ENCODE results near the gene FAM13A. TPM values are rescaled to one million over a fixed set of nuclear protein-coding genes. Genes with fewer than 3 reads are reported as not detected.

The FAM13A gene
- total RNA-seq, 2 experiments from 2014 or later: 9.6 to 10.2 TPM

DNA sequence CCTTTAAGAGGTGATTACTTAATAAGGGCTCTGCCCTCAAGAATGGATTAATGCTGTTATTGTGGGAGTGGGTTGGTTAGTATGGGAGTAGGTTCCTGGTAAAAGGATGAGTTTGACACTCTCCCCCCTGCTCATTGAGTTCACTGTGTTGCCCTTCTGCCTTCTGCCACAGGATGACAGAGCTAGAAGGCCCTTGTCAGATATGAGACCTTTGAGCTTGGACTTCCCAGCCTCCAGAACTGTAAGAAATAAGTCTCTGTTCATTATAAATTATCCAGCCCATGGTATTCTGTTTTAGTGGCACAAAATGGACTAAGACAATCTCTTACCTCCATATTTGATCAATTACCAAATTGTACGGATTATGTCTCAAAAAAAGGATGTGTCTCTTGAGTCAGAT lies 245.1 kb downstream of the FAM13A start:
- Mint-ChIP-seq H3K9me3 (no peaks in the 10 kb centered on the region), H3K27ac (no peak overlapping the region), H3K36me3 (ENCODE audit: low read depth) (no peaks in the 10 kb centered on the region), H3K4me1 (ENCODE audit: low read depth) (peaks cover 4% of the 10 kb centered on the region), H3K4me3 (no peak overlapping the region), H3K27me3 (no peaks in the 10 kb centered on the region)
- Histone ChIP-seq H3K4me3 (ENCODE audit: low read length) (no peak overlapping the region), H3K36me3 (ENCODE audit: insufficient read depth, low read length) (no peaks in the 10 kb centered on the region), H3K4me1 (ENCODE audit: insufficient read depth, low read length) (no peaks in the 10 kb centered on the region), H3K9me3 (ENCODE audit: control insufficient read depth in 1 of 2, insufficient read depth in 1 of 2, low read length in 2 of 2) (no peaks in the 10 kb centered on the region), H3K27me3 (ENCODE audit: control insufficient read depth in 1 of 2, insufficient read depth in 2 of 2, low read length in 2 of 2) (no peaks in the 10 kb centered on the region), H3K27ac (ENCODE audit: low read depth in 1 of 2, low read length in 2 of 2) (no peak overlapping the region)
- CTCF ChIA-PET: no interaction called here
- ATAC-seq (ENCODE audit: poor library complexity) (no peak), DNase-seq (no peak)
- TF ChIP-seq, protein P1, sequence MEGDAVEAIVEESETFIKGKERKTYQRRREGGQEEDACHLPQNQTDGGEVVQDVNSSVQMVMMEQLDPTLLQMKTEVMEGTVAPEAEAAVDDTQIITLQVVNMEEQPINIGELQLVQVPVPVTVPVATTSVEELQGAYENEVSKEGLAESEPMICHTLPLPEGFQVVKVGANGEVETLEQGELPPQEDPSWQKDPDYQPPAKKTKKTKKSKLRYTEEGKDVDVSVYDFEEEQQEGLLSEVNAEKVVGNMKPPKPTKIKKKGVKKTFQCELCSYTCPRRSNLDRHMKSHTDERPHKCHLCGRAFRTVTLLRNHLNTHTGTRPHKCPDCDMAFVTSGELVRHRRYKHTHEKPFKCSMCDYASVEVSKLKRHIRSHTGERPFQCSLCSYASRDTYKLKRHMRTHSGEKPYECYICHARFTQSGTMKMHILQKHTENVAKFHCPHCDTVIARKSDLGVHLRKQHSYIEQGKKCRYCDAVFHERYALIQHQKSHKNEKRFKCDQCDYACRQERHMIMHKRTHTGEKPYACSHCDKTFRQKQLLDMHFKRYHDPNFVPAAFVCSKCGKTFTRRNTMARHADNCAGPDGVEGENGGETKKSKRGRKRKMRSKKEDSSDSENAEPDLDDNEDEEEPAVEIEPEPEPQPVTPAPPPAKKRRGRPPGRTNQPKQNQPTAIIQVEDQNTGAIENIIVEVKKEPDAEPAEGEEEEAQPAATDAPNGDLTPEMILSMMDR (IDR thresholded peaks at IDR 0.05): no peak
- intact Hi-C loops (cut with DNase I, micrococcal nuclease): loop anchor here in 1 of 2 experiments (10.0 kb wide), 1 partner anchor 623 kb away; no protein-coding TSS in a partner anchor
- POLR2A ChIA-PET: no interaction called here

DNA sequence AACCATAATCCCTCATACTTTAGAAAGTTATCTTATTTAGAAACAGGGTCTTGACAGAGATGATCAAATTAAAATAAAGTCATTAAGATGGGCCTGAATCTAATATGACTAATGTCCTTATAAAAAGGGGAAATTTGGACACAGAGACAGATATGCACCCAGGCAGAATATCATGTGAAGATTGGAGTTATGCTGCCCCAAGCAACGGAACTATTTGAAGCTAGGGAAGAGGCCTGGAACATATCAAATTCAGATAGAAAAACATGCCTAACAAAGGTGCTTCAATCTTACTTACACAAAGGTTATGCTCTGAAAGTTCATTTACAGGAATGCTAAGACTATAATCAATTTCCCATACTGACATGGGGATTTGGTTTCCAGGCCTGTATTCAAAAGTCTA lies 246.7 kb downstream of the FAM13A start:
- TF ChIP-seq, protein P1 (IDR thresholded peaks at IDR 0.05): no peak
- Histone ChIP-seq H3K36me3 (ENCODE audit: insufficient read depth, low read length) (no peaks in the 10 kb centered on the region), H3K27me3 (ENCODE audit: control insufficient read depth in 1 of 2, insufficient read depth in 2 of 2, low read length in 2 of 2) (no peaks in the 10 kb centered on the region), H3K9me3 (ENCODE audit: control insufficient read depth in 1 of 2, insufficient read depth in 1 of 2, low read length in 2 of 2) (no peaks in the 10 kb centered on the region), H3K4me3 (ENCODE audit: low read length) (no peak overlapping the region), H3K27ac (ENCODE audit: low read depth in 1 of 2, low read length in 2 of 2) (no peak overlapping the region), H3K4me1 (ENCODE audit: insufficient read depth, low read length) (no peaks in the 10 kb centered on the region)
- DNase-seq (no peak), ATAC-seq (ENCODE audit: poor library complexity) (no peak)
- intact Hi-C loops (cut with DNase I, micrococcal nuclease): loop anchor here in 1 of 2 experiments (10.0 kb wide), 1 partner anchor 624 kb away; no protein-coding TSS in a partner anchor
- Mint-ChIP-seq H3K4me1 (ENCODE audit: low read depth) (peaks cover 4% of the 10 kb centered on the region), H3K27me3 (no peaks in the 10 kb centered on the region), H3K9me3 (no peaks in the 10 kb centered on the region), H3K27ac (no peak overlapping the region), H3K36me3 (ENCODE audit: low read depth) (no peaks in the 10 kb centered on the region), H3K4me3 (no peak overlapping the region)
- CTCF ChIA-PET: interaction anchor here (0.6 kb wide), 1 partner anchor 526 kb away, joined by 3 read pairs; no protein-coding TSS in a partner anchor
- POLR2A ChIA-PET: interaction anchor here (0.6 kb wide), 1 partner anchor 9 kb away, joined by 3 read pairs; no protein-coding TSS in a partner anchor

DNA sequence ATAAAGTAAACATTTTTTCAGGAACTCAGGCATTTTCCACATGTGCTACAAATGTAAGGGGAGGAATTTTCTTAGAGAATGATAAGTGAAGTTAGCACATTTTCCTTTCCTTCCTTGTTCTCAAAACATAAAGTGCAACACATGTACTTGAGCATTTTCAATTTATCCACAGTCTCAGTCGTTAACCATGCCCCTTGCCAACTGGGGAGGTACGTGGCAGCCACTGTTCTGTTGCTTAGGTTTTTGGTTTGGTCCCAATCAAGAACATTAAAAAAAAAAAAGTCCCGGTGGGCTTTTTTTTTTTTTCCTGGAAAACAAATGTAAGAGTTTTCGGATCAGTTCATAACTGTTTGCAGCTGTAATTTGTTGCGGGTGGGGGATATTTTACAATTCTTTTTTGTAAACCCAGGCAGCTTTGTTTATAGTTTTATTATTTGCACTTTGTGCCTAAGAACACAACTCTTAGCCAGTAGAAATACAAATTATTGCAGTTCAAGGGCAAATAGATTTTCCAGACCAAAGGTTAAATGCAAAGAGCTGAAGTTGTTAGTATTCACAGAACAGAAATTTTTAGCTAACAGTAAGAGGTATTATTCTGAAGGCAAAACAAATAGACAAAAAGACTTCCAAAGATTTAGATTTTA lies 247.3 kb downstream of the FAM13A start:
- H3K4me1 Mint-ChIP-seq (ENCODE audit: low read depth): peaks cover 4% of the 10 kb centered on the region
- DNase-seq (no peak), ATAC-seq (ENCODE audit: poor library complexity) (no peak)
- Histone ChIP-seq H3K4me3 (ENCODE audit: low read length) (no peak overlapping the region), H3K27me3 (ENCODE audit: control insufficient read depth in 1 of 2, insufficient read depth in 2 of 2, low read length in 2 of 2) (no peaks in the 10 kb centered on the region), H3K36me3 (ENCODE audit: insufficient read depth, low read length) (no peaks in the 10 kb centered on the region), H3K27ac (ENCODE audit: low read depth in 1 of 2, low read length in 2 of 2) (no peak overlapping the region), H3K4me1 (ENCODE audit: insufficient read depth, low read length) (no peaks in the 10 kb centered on the region), H3K9me3 (ENCODE audit: control insufficient read depth in 1 of 2, insufficient read depth in 1 of 2, low read length in 2 of 2) (no peaks in the 10 kb centered on the region)
- POLR2A ChIA-PET: interaction anchor here (0.6 to 0.8 kb wide), 2 partner anchors 9 to 24 kb away, joined by 3 read pairs; no protein-coding TSS in a partner anchor
- no peak overlapping the region for H3K27ac Mint-ChIP-seq
- no peaks in the 10 kb centered on the region for H3K36me3 Mint-ChIP-seq (ENCODE audit: low read depth)
- no peak overlapping the region for H3K4me3 Mint-ChIP-seq
- intact Hi-C loops (cut with DNase I, micrococcal nuclease): loop anchor here in 1 of 2 experiments (10.0 kb wide), 1 partner anchor 625 kb away; no protein-coding TSS in a partner anchor
- TF ChIP-seq, protein P1 (IDR thresholded peaks at IDR 0.05): no peak
- H3K27me3 Mint-ChIP-seq: no peaks in the 10 kb centered on the region
- H3K9me3 Mint-ChIP-seq: no peaks in the 10 kb centered on the region
- CTCF ChIA-PET: interaction anchor here (0.6 to 1.9 kb wide), 2 partner anchors 9 to 526 kb away, joined by 3 to 5 read pairs; no protein-coding TSS in a partner anchor
